Testis (tissue), 3 donors: ENCODE results near the gene ZBTB7C. TPM values are rescaled to one million over a fixed set of nuclear protein-coding genes. Genes with fewer than 3 reads are reported as not detected.

Experiments
- DNase-seq: peaks from one replicate; pipeline ENCODE4 v3.0.0-alpha.2; 2019
- H3K27ac ChIP-seq, 2 donors: fragments of 200-600 bp; sonication (generic); one replicate each; pipeline ENCODE4 v1.5.1; 2019
- H3K27me3 ChIP-seq: fragments of 200-600 bp; sonication (generic); one replicate; pipeline ENCODE4 v1.5.1; 2019
- H3K36me3 ChIP-seq: fragments of 200-600 bp; sonication (generic); one replicate; pipeline ENCODE4 v1.5.1; 2017; ENCODE audit warnings: low read depth; ENCODE audit errors: missing control alignments
- H3K4me1 ChIP-seq: fragments of 200-600 bp; sonication (generic); one replicate; pipeline ENCODE4 v1.5.1; 2019
- H3K4me3 ChIP-seq, 2 donors: fragments of 200-600 bp; sonication (generic); one replicate each; pipeline ENCODE4 v1.5.1; 2017 to 2019
- H3K9me3 ChIP-seq: fragments of 200-600 bp; sonication (generic); one replicate; pipeline ENCODE4 v1.5.1; 2017
- CTCF ChIP-seq, 3 experiments: fragments of 450-650 bp in 2 of 3; fragments of 200-600 bp in 1 of 3; sonication (generic) in 1 of 3; IDR thresholded peaks; one replicate each; pipeline ENCODE4 v1.5.1; 2016 to 2019; ENCODE audit warnings: antibody characterized with exemption in 3 of 3, mild to moderate bottlenecking in 2 of 3, moderate library complexity in 1 of 3
- POLR2A ChIP-seq: fragments of 450-650 bp; IDR thresholded peaks from one replicate; pipeline ENCODE4 v1.6.1; 2017; ENCODE audit warnings: antibody characterized with exemption, mild to moderate bottlenecking, moderate library complexity
- whole genome bisulfite sequencing, 2 donors: methylation state at CpG; one replicate each; pipeline ENCODE4 v1.1.5; 2018; 5-methylcytosine and 5-hydroxymethylcytosine counted together
- intact Hi-C: fragments of 100-400 bp; cut with DNase I; formaldehyde crosslinking; loops from one replicate; pipeline ENCODE4 v1.15.1; 2023; ENCODE audit warnings: low total_unique reads
- polyA plus RNA-seq: library from polyadenylated mRNA; stranded (reverse); fragments of 350-450 nt; fragmentation: Illumina TruSeq; extraction: RNeasy Lipid Tissue Mini Kit (QIAGEN cat#74804); gene quantifications from one replicate; pipeline ENCODE4 v1.2.3, GENCODE V29; 2014; ENCODE audit warnings: low read depth, low replicate concordance; ENCODE audit not compliant: insufficient read depth
- total RNA-seq, 2 donors: library from RNA; depleted of rRNA; stranded (reverse); fragments of >200 nt; gene quantifications; one replicate each; pipeline ENCODE4 v1.2.3, GENCODE V29; 2016

ZBTB7C gene
- total and polyA plus RNA-seq, 3 donors from 2014 or later, result 14.1 to 65.4 (median 42.4) TPM

GRCh38 chr18:48123941-48124340, 285.2 kb downstream of the ZBTB7C start:
- H3K9me3 ChIP-seq, result no peaks in the 10 kb centered on the region
- TF ChIP-seq CTCF (IDR thresholded peaks at IDR 0.05) (no peak), POLR2A (no peak)
- WGBS, 2 donors, result 72% methylated on average over 3 to 4 of the region's 4 CpGs
- no peak overlapping the region for H3K27ac ChIP-seq
- no peak overlapping the region for H3K4me3 ChIP-seq
- H3K36me3 ChIP-seq, result no peaks in the 10 kb centered on the region
- intact Hi-C loops, result no loop called here
- H3K27me3 ChIP-seq, result no peaks in the 10 kb centered on the region
- DNase-seq, result no peak
- peaks cover 13% of the 10 kb centered on the region for H3K4me1 ChIP-seq

- no peaks in the 10 kb centered on the region for H3K27me3 ChIP-seq
- no peak for TF ChIP-seq POLR2A
- TF ChIP-seq CTCF (IDR thresholded peaks at IDR 0.05), result no peak
- DNase-seq, result no peak
- 67 to 76% methylated on average over 1 to 6 of the region's 6 CpGs for WGBS, 2 donors
- no peak overlapping the region for H3K4me3 ChIP-seq
- H3K36me3 ChIP-seq, result no peaks in the 10 kb centered on the region
- no peaks in the 10 kb centered on the region for H3K9me3 ChIP-seq
- H3K4me1 ChIP-seq, result peaks cover 13% of the 10 kb centered on the region
- no peak overlapping the region for H3K27ac ChIP-seq
- intact Hi-C loops, result no loop called here
Observed at GRCh38 chr18:48123324-48123723, 285.9 kb downstream of the ZBTB7C start.

GRCh38 chr18:48122816-48123215, 286.4 kb downstream of the ZBTB7C start:
- H3K27me3 ChIP-seq, result no peaks in the 10 kb centered on the region
- TF ChIP-seq CTCF (IDR thresholded peaks at IDR 0.05), result no peak
- no peak for TF ChIP-seq POLR2A
- peaks cover 10% of the 10 kb centered on the region for H3K4me1 ChIP-seq
- H3K36me3 ChIP-seq, result no peaks in the 10 kb centered on the region
- no peaks in the 10 kb centered on the region for H3K9me3 ChIP-seq
- no peak overlapping the region for H3K4me3 ChIP-seq
- no peak overlapping the region for H3K27ac ChIP-seq
- intact Hi-C loops, result no loop called here
- no peak for DNase-seq
- WGBS, 2 donors, result 91 to 93% methylated on average over 4 of the region's 4 CpGs

- Histone ChIP-seq H3K27me3 (no peaks in the 10 kb centered on the region), H3K27ac (no peak overlapping the region), H3K4me3 (no peak overlapping the region), H3K9me3 (no peaks in the 10 kb centered on the region), H3K4me1 (peaks cover 7% of the 10 kb centered on the region), H3K36me3 (no peaks in the 10 kb centered on the region)
- no peak for DNase-seq
- no peak for TF ChIP-seq CTCF (IDR thresholded peaks at IDR 0.05)
- TF ChIP-seq POLR2A, result no peak
- intact Hi-C loops, result no loop called here
- 81 to 90% methylated on average over 3 of the region's 3 CpGs for WGBS, 2 donors
Observed at GRCh38 chr18:48122376-48122775, 286.8 kb downstream of the ZBTB7C start.

GRCh38 chr18:48121752-48122151, 287.4 kb downstream of the ZBTB7C start:
- no peak for DNase-seq
- TF ChIP-seq POLR2A (no peak), CTCF (IDR thresholded peaks at IDR 0.05) (no peak)
- Histone ChIP-seq H3K4me1 (peaks cover 5% of the 10 kb centered on the region), H3K27me3 (no peaks in the 10 kb centered on the region), H3K4me3 (no peak overlapping the region), H3K27ac (no peak overlapping the region), H3K36me3 (no peaks in the 10 kb centered on the region), H3K9me3 (no peaks in the 10 kb centered on the region)
- intact Hi-C loops, result no loop called here
- 83 to 91% methylated on average over 3 of the region's 3 CpGs for WGBS, 2 donors
